ENCODE measurements around the gene VPS37C.
"Not testable (repeated sequence)": the region's sequence is repeated elsewhere in the genome, so short reads cannot be mapped to it uniquely, and the experiment has no call there.

The VPS37C gene

GRCh38 chr11:61161190-61162091 lies at the start of gene VPS37C:
Gene VPS37C, minus strand, starts transcription at chr11:61161426. Its CDS starts 22,597 bp downstream, at chr11:61138829.
- TF ChIP-seq CTCF (conservative IDR thresholded peaks at IDR 0.05) = no peak
- peak within 1 kb of the TSS; percentile 99 for H3K27ac ChIP-seq

- H3K27ac ChIP-seq = not testable (repeated sequence)
Measured at GRCh38 chr11:61210629-61211028, 49.4 kb upstream of the VPS37C start.

- H3K27ac ChIP-seq = not testable (repeated sequence)
Measured at GRCh38 chr11:61207636-61208310, 46.5 kb upstream of the VPS37C start.

- H3K27ac ChIP-seq = not testable (repeated sequence)
Measured at GRCh38 chr11:61204502-61205059, 43.4 kb upstream of the VPS37C start.

GRCh38 chr11:61203873-61204272 lies 42.6 kb upstream of the VPS37C start:
- not testable (repeated sequence) for H3K27ac ChIP-seq

GRCh38 chr11:61202950-61203746 lies 41.9 kb upstream of the VPS37C start, which contains the start of gene PGA3:
Gene PGA3, plus strand, starts transcription at chr11:61203515. Its CDS starts 50 bp downstream, at chr11:61203565.
- H3K27ac ChIP-seq = not testable (repeated sequence)

- no peak overlapping the region for H3K27ac ChIP-seq
Measured at GRCh38 chr11:61201476-61201875, 40.2 kb upstream of the VPS37C start.

GRCh38 chr11:61198948-61199523 lies 37.8 kb upstream of the VPS37C start:
- no peak overlapping the region for H3K27ac ChIP-seq
- no peak for TF ChIP-seq CTCF (conservative IDR thresholded peaks at IDR 0.05)

More at GRCh38 chr11:61201476-61201875, 40.2 kb upstream of the VPS37C start:
- TF ChIP-seq CTCF (conservative IDR thresholded peaks at IDR 0.05) = no peak

- no peak for TF ChIP-seq CTCF (conservative IDR thresholded peaks at IDR 0.05)
- no peak overlapping the region for H3K27ac ChIP-seq
Measured at GRCh38 chr11:61198361-61198760, 37.1 kb upstream of the VPS37C start.

Measured in VCaP (cell line).